Adrenal gland (tissue), 12 donors: ENCODE measurements around the gene SCGB1D2. TPM values are rescaled to one million over a fixed set of nuclear protein-coding genes. Genes with fewer than 3 reads are reported as not detected.
"Not testable (repeated sequence)": the region's sequence is repeated elsewhere in the genome, so short reads cannot be mapped to it uniquely, and the experiment has no call there.

Experiments
- DNase-seq, 7 donors: peaks; one replicate each; pipeline ENCODE4 v3.0.0-alpha.2; 2019 to 2020
- H3K27ac ChIP-seq, 5 donors: fragments of 200-600 bp; sonication (generic) in 4 of 5; 1 replicate in 3 of 5; 2 replicates in 2 of 5; pipeline versions ENCODE4 v1.5.1 to v1.8.0; 2016 to 2020; ENCODE audit warnings: mild to moderate bottlenecking in 1 of 5
- H3K27me3 ChIP-seq: fragments of 200-600 bp; 2 replicates; pipeline ENCODE4 v1.8.0; 2021
- H3K36me3 ChIP-seq, 2 donors: fragments of 200-600 bp; replicated peaks in 1 of 2; 1 replicate in 1 of 2; 2 replicates in 1 of 2; pipeline versions ENCODE4 v1.5.1 to v1.8.0; 2018 to 2022
- H3K4me1 ChIP-seq, 2 donors: fragments of 200-600 bp; replicated peaks in 1 of 2; 1 replicate in 1 of 2; 2 replicates in 1 of 2; pipeline versions ENCODE4 v1.5.1 to v1.8.0; 2018 to 2021
- H3K4me3 ChIP-seq, 4 donors: fragments of 200-600 bp; sonication (generic) in 3 of 4; one replicate each; pipeline ENCODE4 v1.5.1; 2016 to 2018
- H3K9me3 ChIP-seq, 3 donors: fragments of 200-600 bp; sonication (generic) in 1 of 3; replicated peaks in 1 of 3; 1 replicate in 2 of 3; 2 replicates in 1 of 3; pipeline versions ENCODE4 v1.5.1 to v1.8.0; 2016 to 2021
- POLR2A ChIP-seq, 2 donors: fragments of 450-650 bp; IDR thresholded peaks; one replicate each; pipeline ENCODE4 v1.6.1; 2017; ENCODE audit warnings: antibody characterized with exemption in 2 of 2, mild to moderate bottlenecking in 2 of 2, moderate library complexity in 1 of 2
- WGBS, 4 donors: extraction: QIAGEN DNeasy Blood & Tissue Kit in 2 of 4; methylation state at CpG; one replicate each; pipeline versions ENCODE4 v1.1.5 to v1.1.7; 2013 to 2017; 5-methylcytosine and 5-hydroxymethylcytosine counted together
- intact Hi-C, 2 donors: fragments of 100-400 bp; cut with DNase I; formaldehyde crosslinking; loops; one replicate each; pipeline versions ENCODE4 v1.14.1 to v1.15.0; 2022 to 2023
- polyA plus RNA-seq, 3 donors: library from polyadenylated mRNA; stranded (reverse); fragments of 200-250 nt in 2 of 3; fragments of 350-450 nt in 1 of 3; fragmentation: Illumina TruSeq in 1 of 3; extraction: RNeasy Lipid Tissue Mini Kit (QIAGEN cat#74804) in 1 of 3; gene quantifications; one replicate each; pipeline ENCODE4 v1.2.3, GENCODE V29; 2013 to 2014
- total RNA-seq, 9 donors: library from RNA; depleted of rRNA in 4 of 9; stranded (reverse); fragments of >200 nt in 4 of 9; fragments of 120-200 nt in 1 of 9; fragmentation: NEBNext Ultra II Directional in 1 of 9; extraction: Animal tissue kit (Norgen Biotek cat#: 25700) in 1 of 9; gene quantifications; one replicate each; pipeline versions ENCODE4 v1.1.0 to v1.2.4, GENCODE V29; 2013 to 2023
- TF ChIP-seq, protein P1 (sequence below), 6 experiments: fragments of 450-650 bp in 4 of 6; fragments of 200-600 bp in 2 of 6; sonication (generic) in 1 of 6; IDR thresholded peaks; 1 replicate in 5 of 6; 2 replicates in 1 of 6; pipeline versions ENCODE4 v1.5.1 to v1.8.0; 2016 to 2021; ENCODE audit warnings: antibody characterized with exemption in 6 of 6, mild to moderate bottlenecking in 2 of 6, moderate library complexity in 1 of 6
- donor health status: healthy with polysubstance abuse.
- donor health status: Bipolar disorder and iron deficiency.
- donor health status: DM: yes; HTN: yes; CAD: no.
- donor health status: DM: no; HTN: no; CAD: no.
- donor health status: DM: no; HTN: no; CAD: no.
- donor health status: DM: yes; HTN: yes; CAD: no.

SCGB1D2 gene
- total and polyA plus RNA-seq, 12 donors: 0.54 to 13.3 (median 3.4) TPM; not detected in 5

DNA sequence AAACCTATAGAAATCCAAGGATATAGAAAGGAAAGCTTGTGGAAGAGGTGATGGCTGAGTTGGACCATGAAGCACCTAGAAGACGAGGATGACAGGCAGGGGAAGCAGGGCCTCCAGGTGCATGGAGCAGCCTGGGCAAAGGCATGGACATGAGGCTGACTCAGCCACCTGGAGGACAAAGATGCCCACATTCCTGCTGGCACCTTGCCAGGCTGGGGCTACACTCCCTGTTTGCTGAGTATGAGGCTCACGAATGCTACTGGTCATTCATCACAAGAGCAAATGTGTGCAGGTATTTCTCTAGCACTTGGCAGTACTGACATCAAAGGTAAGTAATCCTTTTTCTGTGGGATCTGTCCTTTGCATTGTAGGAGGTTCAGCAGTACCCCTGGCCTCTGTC lies 40.7 kb upstream of the SCGB1D2 start:
- H3K36me3 ChIP-seq: no peaks in the 10 kb centered on the region
- 48 to 74% (median 68%) methylated on average over 2 of the region's 2 CpGs for WGBS, 4 donors
- H3K9me3 ChIP-seq: no peaks in the 10 kb centered on the region
- H3K4me1 ChIP-seq: no peaks in the 10 kb centered on the region
- no peak overlapping the region for H3K27ac ChIP-seq
- intact Hi-C loops: no loop called here
- no peak for DNase-seq
- H3K4me3 ChIP-seq: no peak overlapping the region
- no peaks in the 10 kb centered on the region for H3K27me3 ChIP-seq
- TF ChIP-seq, protein P1, sequence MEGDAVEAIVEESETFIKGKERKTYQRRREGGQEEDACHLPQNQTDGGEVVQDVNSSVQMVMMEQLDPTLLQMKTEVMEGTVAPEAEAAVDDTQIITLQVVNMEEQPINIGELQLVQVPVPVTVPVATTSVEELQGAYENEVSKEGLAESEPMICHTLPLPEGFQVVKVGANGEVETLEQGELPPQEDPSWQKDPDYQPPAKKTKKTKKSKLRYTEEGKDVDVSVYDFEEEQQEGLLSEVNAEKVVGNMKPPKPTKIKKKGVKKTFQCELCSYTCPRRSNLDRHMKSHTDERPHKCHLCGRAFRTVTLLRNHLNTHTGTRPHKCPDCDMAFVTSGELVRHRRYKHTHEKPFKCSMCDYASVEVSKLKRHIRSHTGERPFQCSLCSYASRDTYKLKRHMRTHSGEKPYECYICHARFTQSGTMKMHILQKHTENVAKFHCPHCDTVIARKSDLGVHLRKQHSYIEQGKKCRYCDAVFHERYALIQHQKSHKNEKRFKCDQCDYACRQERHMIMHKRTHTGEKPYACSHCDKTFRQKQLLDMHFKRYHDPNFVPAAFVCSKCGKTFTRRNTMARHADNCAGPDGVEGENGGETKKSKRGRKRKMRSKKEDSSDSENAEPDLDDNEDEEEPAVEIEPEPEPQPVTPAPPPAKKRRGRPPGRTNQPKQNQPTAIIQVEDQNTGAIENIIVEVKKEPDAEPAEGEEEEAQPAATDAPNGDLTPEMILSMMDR (IDR thresholded peaks at IDR 0.05): no peak
- TF ChIP-seq POLR2A (IDR thresholded peaks at IDR 0.05): no peak

DNA sequence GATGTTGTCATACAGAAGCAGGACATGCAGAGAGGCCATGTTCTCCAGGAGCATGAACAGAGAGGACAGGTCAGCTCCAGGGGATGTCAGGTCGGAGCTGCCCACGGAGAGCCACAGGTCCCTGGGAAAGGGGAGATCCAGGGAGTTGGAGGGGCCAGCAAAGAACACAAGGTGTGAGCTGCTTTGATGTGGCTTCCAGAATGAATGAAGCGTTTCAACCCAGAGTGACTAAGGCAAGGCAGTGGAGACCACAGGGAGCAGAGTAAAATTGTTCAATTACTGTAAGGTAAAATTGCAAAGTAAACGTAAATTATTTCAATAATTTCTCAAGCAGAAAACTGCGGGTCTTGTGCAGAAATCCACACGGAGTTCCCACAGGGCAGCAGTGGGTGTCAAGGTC lies 39.1 kb upstream of the SCGB1D2 start:
- intact Hi-C loops: no loop called here
- no peaks in the 10 kb centered on the region for H3K36me3 ChIP-seq
- H3K27me3 ChIP-seq: no peaks in the 10 kb centered on the region
- H3K27ac ChIP-seq: no peak overlapping the region
- no peak for DNase-seq
- TF ChIP-seq, protein P1 (IDR thresholded peaks at IDR 0.05): no peak
- TF ChIP-seq POLR2A (IDR thresholded peaks at IDR 0.05): no peak
- H3K4me3 ChIP-seq: no peak overlapping the region
- no peaks in the 10 kb centered on the region for H3K9me3 ChIP-seq
- WGBS, 4 donors: 76 to 81% (median 78%) methylated on average over 6 of the region's 6 CpGs
- H3K4me1 ChIP-seq: no peaks in the 10 kb centered on the region

DNA sequence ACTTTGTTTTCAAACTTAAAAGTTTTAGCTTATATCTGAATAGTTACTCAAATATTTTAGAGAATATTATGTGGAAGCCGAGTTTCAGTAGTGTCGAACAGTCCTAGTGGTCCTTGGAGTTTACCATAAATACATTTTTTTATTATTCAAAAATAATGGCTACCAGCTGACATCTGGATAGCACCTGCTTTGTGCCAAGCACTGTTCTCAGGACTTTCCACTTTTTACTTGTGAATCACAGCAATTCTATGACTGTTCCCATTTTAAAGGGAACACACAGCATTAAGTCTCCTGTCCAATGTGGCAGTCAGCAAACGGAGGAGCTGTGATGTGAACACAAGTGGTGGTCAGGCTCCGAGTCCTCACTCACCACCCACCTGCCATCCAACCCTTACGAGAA lies 37.6 kb upstream of the SCGB1D2 start:
- DNase-seq: no peak
- H3K27ac ChIP-seq: no peak overlapping the region
- WGBS, 4 donors: 86 to 91% (median 90%) methylated on average over 5 of the region's 5 CpGs
- no peaks in the 10 kb centered on the region for H3K36me3 ChIP-seq
- no peak overlapping the region for H3K4me3 ChIP-seq
- intact Hi-C loops: no loop called here
- H3K27me3 ChIP-seq: no peaks in the 10 kb centered on the region
- TF ChIP-seq, protein P1 (IDR thresholded peaks at IDR 0.05): no peak
- TF ChIP-seq POLR2A (IDR thresholded peaks at IDR 0.05): no peak
- H3K4me1 ChIP-seq: no peaks in the 10 kb centered on the region
- H3K9me3 ChIP-seq: no peaks in the 10 kb centered on the region

DNA sequence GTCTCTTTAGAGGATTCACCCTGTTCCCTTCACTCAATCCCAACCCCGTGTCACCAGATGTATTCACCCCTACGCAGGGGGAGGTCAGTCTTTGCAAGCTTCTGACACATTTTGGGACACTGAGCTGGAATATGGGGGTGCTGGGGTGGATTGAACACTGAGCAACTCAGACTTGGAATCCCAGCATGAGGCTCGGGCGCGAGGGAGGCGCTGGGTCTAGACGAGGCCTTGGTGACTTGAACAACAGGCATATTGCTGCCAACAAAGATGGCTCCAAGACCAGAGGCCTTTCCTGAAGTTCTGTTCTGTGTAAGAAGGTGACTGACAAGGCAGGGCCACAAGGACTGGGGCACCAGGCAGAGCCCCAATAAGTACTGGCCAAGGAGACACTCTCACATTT lies 36.6 kb upstream of the SCGB1D2 start:
- Histone ChIP-seq H3K9me3 (no peaks in the 10 kb centered on the region), H3K36me3 (no peaks in the 10 kb centered on the region), H3K4me3 (no peak overlapping the region), H3K27ac (no peak overlapping the region), H3K4me1 (no peaks in the 10 kb centered on the region), H3K27me3 (no peaks in the 10 kb centered on the region)
- no peak for DNase-seq
- intact Hi-C loops: no loop called here
- TF ChIP-seq, protein P1 (IDR thresholded peaks at IDR 0.05): no peak
- TF ChIP-seq POLR2A (IDR thresholded peaks at IDR 0.05): no peak
- WGBS, 4 donors: 91 to 95% (median 92%) methylated on average over 5 to 7 of the region's 7 CpGs

DNA sequence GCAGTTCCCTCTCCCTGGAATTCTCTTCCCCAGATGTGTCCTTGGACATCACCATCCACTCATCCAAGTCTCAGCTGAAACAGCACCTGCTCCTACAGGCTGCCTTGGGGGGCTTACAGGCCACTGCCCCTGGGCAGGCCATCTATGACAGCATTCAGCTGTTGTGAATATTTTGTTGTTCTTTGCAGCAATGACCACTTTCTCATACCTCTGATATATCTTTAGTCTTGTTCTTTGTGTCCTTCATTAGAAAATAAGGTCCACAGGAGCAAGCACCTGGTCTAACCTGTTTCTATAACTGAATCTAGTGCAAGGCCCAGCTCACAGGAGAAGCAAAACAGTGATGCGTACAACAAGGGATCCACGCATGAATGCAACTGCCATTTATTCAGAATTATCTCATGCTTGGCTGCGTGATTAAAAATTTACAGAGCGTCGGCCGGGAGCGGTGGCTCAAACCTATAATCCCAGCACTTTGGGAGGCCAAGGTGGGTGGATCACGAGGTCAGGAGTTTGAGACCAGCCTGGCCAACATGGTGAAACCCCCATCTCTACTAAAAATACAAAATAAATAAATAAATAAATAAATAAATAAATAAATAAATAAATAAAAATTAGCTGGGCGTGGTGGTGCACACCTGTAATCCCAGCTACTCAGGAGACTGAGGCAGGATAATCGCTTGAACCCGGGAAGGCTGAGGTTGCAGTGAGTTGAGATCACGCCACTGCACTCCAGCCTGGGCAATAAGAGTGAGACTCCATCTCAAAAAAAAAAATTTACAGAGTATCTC lies 35.6 kb upstream of the SCGB1D2 start:
- H3K36me3 ChIP-seq, H3K27ac ChIP-seq, DNase-seq, H3K9me3 ChIP-seq, H3K4me3 ChIP-seq, H3K27me3 ChIP-seq, intact Hi-C loops, H3K4me1 ChIP-seq: not testable (repeated sequence)
- WGBS, 4 donors: 90 to 96% (median 92%) methylated on average over 12 of the region's 12 CpGs
